Activated CD8-positive, alpha-beta memory T cell treated with anti-CD3 and anti-CD28 coated beads, Interleukin-2, amount 50 U/mL, for 1 hour (primary cell): ENCODE data around the gene RNF144A.

ENCODE experiments used
- DNase-seq: peaks from one replicate; pipeline ENCODE4 v3.0.0-alpha.2; 2020; ENCODE audit errors: extremely low read depth

The RNF144A gene

DNA sequence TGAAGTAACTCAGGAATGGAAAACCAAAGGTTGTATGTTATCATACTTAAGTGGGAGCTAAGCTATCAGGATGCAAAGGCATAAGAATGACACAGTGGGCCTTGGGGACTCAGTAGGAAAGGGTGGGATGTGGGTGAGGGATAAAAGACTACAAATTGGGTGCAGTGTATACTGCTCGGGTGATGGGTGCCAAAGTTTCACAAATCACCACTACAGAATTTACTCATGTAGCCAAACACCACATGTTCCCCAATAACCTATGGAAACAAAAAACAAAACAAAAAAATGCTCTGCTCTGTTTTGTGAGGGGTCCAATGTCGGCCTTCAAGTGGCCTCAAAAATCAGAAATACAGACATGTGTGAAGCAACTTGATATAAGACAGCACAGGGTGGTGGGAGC lies 8.9 kb upstream of the RNF144A start:
- no peak for DNase-seq

DNA sequence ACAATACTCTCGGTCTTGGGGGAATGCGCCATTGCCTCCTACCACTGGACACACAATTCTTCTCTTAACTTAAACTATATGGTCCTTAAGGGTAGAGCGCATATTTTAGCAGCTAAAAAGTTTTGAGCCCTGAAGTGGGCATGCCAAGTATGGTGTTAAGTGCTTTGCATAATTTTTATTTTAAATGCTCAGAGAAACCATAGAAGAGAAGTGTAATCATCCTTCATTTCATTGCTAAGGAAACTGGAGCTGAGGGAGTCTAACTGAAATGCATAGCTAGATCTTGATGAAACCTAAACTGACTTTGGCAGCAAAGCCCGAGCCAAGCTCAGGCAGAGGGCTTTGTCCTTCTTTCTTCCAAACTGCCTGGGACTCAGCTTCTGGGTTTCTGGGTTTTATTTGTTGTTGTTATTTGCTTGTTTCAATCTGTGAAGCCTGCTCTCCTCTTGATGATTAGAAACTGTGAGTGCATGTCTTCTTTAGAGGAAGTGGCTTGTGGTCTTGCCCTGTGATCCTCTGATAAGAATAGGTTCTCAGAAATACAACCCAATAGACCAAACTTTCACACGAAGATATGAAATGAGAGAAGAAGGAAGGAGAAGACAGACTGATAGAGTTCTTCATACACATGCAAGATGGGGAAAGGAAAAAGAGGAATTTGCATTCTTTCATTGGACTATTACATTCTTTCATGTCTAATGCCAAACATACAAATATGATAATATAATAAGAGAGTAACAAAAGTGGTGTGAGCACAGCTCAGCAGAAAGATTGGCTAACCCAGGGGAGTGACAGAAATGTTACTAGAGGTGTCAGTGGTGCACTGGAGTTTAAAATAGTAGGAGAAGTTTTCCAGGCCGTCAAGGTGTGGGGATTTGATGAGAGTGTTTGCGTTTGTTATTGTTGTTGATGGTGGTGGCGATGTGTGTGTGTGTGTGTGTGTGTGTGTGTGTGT lies 7.5 kb upstream of the RNF144A start:
- no peak for DNase-seq

- no peak for DNase-seq
Observed at GRCh38 chr2:6911721-6912120, 5.5 kb upstream of the RNF144A start.

DNA sequence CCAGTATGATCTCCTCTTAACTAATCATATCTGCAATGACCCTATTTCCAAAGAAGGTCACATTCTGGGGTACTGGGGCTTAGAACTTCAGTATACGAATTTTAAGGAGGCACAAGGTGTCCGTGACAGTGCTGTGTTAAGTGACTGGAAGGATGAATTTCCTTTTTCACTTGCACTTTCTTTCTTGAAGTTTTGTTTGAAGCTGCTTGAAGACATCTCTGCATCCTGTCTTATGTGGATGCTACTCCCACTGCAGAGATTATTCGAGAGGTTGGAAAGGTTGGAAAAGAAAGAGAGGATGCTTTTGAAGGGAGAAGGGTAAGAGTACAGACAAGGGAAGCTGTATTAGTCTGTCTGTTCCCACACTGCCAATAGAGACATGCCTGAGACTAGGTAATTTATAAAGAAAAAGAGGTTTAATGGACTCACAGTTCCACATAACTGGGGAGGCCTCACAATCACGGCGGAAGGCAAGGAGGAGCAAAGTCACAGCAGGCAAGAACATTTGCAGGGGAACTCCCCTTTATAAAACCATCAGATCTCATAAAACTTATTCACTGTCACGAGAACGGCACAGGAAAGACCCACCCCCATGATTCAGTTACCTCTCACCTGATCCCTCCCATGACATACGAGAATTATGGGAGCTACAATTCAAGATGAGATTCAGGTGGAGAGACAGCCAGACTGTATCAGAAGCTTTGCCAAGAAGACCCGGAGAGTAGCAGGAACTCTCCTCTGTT lies 3.6 kb upstream of the RNF144A start:
- no peak for DNase-seq

- DNase-seq = no peak
Observed at GRCh38 chr2:6914828-6915227, 2.4 kb upstream of the RNF144A start.

DNA sequence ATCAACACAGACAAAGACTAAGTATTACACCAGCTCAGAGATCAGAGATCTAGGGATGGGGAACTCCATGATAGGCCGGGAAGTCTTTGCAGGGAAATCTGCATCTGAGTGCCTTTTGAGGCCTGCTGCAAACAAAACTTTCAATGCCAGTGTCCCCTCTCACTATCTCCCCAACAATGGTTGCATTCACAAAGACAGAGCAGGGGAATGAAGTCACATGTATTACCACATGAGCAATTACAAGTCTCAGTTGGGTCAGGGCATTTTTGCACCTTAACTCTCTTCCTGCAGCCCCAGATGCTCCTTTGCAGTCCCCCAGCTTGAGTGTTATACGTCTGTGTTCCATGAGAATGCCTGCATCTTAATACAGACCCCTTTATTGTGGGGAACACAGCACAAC lies 1.8 kb upstream of the RNF144A start:
- DNase-seq = no peak

GRCh38 chr2:6916224-6916623 lies 988 bp upstream of the RNF144A start:
- no peak for DNase-seq

DNA sequence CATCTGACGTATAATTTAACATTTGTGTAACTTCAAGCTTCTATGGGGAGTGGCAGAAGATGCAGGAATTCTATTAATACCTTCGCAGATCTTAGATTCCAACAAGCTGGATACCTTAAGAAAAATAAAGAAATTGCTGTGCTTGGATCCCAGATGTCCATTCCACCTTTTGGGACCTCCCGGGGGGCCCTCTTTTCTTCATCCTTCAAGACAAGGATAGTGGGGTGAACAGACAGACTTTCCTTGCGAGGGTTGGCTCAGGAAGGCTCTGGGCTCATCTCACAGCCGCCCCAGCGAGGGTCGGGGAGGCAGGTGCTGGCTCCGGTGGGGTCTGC lies 509 bp upstream of the RNF144A start:
- no peak for DNase-seq

GRCh38 chr2:6917761-6918421 lies 679 bp downstream of the RNF144A start:
- DNase-seq = no peak

GRCh38 chr2:6919901-6920742 lies 2.9 kb downstream of the RNF144A start:
- DNase-seq = no peak

GRCh38 chr2:6920743-6921064 lies 3.5 kb downstream of the RNF144A start:
- DNase-seq = no peak

DNA sequence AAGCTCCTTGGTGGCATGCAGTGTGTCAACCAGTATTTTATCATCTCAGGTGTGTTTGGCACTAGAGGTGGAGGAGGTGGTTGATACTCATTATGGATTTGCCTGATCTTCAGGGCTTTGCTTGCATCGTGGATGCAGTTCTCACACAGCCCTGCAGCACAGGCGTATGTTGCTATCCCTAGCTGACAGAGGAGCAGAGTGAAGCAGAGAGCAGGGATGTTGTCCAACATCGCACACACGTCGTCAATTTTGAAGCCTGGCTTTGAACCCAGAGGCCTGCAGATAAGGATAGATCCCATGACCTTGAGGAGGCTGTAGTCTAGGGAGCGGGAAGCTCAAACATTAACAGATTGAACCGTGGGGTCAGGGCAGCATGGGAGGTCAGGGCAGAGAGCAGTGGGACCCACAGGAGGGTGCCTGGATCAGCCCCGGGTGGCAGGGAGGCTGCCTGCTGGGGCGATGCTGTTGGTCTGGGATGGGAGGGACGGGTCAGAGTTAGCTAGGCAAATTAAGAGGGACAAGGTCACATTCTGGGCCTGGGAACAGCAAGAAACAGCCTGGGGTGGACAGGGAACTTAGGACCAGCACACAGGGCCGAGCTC lies 4.2 kb downstream of the RNF144A start:
- DNase-seq = no peak

DNA sequence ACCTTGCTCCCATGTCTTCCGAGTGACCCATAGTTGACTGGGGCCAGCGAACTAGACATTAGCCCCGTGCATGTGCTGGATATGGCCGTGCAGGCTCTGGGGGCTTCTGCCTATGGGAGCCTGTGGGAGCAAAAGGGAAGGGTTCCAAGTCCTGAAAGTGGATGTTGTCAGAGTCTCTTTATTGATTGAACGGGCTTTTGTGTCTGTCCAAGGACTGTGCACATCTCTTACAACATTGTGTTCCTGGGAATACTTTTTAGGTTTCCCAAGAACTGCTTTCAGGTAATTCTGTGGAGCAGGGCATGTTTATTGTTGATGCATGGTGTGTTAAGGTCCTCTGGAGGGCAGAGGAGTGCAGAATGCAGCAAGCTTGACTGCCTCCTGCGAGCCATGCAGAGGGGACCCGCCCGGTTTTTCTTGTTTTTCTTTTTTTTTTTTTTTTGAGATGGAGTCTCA lies 5.0 kb downstream of the RNF144A start:
- DNase-seq = no peak

- no peak for DNase-seq
Observed at GRCh38 chr2:6923319-6923718, 6.1 kb downstream of the RNF144A start.

DNA sequence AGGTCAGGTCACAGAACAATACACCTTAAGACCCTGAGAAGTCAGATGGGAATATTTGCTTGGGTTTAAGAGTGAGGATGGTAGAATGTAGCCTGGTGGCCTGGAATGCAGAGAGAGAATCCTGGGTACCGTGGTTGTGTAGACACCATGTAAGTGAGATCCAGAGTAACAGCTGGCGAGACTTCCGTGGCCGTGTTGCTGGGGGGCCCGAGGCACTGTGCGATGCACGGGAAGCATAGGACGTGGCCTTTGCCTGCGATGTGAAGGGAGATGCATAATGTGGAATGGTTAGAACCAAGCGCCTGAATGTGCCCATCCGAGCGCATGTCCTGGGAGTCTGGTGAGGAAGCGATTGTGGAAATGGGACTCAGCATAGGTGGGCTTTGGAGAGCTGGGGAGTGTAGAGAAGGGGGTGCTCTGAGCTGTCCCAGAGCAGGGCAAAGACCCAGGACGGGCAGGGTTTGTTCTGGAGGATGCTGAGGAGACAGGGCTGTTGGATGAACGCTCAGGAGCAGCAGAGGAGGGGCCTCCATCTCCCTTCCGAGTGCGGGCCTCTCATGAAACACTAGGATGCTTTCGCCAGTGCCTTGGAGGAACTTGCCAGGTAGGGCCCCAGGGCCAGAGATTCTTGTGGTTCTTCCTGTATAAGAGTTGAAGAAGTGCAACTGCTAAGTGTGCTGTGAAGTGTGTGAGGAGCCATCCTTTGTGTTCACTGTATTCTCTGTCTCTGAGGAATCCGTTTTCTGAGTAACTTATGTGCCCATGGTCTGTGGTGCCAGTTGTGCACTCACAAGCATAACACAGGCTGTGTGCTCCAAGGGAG lies 7.1 kb downstream of the RNF144A start:
- no peak for DNase-seq

DNA sequence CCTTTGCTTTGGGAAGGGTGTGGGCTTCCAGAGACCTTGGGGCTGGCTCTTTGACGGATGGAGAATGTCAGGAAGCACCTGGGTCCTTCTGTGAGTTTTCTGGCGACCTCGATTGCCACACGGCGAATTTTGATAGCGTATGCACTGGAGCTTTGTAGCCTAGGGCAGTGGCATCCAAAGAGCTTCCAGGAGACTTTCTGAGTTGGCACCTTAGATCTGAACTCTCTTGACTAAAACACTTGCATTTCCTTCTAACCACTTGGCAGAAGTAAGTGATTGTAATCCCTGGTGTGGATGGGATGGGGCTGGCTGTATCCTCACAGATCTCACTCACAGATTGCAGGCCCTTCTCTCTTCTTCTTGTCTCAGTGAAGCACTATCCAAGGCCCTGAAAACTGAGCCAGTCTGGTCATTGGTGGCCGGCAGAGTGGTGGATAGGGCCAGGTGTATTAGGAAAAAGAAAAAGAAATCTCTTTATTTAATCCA lies 7.8 kb downstream of the RNF144A start:
- no peak for DNase-seq

DNA sequence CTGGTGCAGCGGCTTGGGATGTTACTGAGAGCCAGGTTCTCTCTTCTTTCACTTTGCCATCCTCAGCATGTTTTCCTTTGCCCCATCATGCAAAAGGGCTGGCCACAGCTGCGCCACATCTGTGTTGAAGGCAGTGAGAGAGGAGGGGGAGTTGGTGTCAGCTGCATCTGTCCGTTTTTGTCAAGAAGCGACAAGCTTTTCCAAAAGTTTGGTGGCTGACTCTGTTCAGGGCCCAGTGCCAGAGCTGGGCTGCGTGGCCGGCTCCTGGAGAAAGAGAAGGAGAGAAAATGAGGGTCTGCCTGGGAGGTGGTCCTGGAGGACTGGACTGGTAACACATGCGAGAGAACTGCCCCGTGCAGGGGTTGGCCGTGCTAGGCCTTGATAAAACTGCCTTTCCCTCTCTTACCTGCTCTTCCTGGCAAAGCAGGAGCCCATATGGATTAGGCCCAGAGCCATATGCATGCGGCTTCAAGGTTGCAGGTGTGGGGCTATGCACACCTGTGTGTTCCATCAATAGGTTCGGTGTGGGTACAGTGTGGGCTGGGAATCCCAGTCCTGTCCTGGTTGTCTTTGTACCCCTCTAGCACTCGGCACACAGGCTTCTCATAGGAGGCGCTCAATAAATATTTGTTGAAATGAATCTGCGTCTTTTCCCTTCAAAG lies 9.0 kb downstream of the RNF144A start:
- no peak for DNase-seq

GRCh38 chr2:6927186-6927585 lies 10.0 kb downstream of the RNF144A start:
- DNase-seq = no peak

GRCh38 chr2:6927753-6928152 lies 10.5 kb downstream of the RNF144A start:
- DNase-seq = no peak

DNA sequence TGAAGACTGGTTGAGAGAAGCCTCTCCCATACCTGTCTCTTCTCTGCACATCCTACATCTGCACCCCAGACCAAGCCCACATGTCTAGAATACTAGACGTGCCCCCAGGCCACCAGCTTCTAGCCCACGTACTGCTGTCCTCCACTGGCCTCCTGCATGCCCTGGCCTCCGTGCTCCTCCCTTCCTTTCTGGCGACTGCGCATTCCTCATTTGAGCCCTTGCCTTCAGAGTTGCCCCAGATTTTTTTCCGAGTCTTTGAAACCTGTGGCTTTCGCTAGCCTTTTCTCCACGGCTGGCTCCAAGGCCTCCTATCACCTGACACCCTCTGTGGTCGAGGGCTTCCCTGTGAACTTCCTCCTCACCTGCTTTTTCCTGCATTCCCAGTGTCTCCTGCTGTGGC lies 11.2 kb downstream of the RNF144A start:
- DNase-seq = no peak
